NCI-H2029 (cell line): Measurements from ENCODE around the gene FBXL7.

Source experiments
- DNase-seq: peaks from one replicate; lab custom pipeline; 2025; lab: John Stamatoyannopoulos, UW

Gene FBXL7

GRCh38 chr5:15502208-15502607 is 2.2 kb downstream of the FBXL7 start:
- no peak for DNase-seq

- no peak for DNase-seq
These were observed 6.2 kb downstream of the FBXL7 start for GRCh38 chr5:15506146-15506545.

GRCh38 chr5:15506897-15507296 is 6.9 kb downstream of the FBXL7 start:
- DNase-seq = no peak

- DNase-seq = no peak
These were observed 10.1 kb downstream of the FBXL7 start for GRCh38 chr5:15510092-15510491.

GRCh38 chr5:15510831-15511230 is 10.9 kb downstream of the FBXL7 start:
- DNase-seq = no peak

GRCh38 chr5:15513431-15513830 is 13.5 kb downstream of the FBXL7 start:
- DNase-seq = no peak

- DNase-seq = no peak
These were observed 13.9 kb downstream of the FBXL7 start for GRCh38 chr5:15513911-15514310.

GRCh38 chr5:15515229-15515628 is 15.2 kb downstream of the FBXL7 start:
- DNase-seq = no peak

GRCh38 chr5:15516486-15516885 is 16.5 kb downstream of the FBXL7 start:
- DNase-seq = no peak

GRCh38 chr5:15518786-15519185 is 18.8 kb downstream of the FBXL7 start:
- DNase-seq = no peak

- DNase-seq = no peak
These were observed 20.9 kb downstream of the FBXL7 start for GRCh38 chr5:15520856-15521255.

GRCh38 chr5:15521381-15522186 is 21.6 kb downstream of the FBXL7 start:
- no peak for DNase-seq

- no peak for DNase-seq
These were observed 22.2 kb downstream of the FBXL7 start for GRCh38 chr5:15522187-15522520.

GRCh38 chr5:15524712-15525111 is 24.7 kb downstream of the FBXL7 start:
- DNase-seq = no peak

- DNase-seq = no peak
These were observed 25.8 kb downstream of the FBXL7 start for GRCh38 chr5:15525703-15526275.

- no peak for DNase-seq
These were observed 26.4 kb downstream of the FBXL7 start for GRCh38 chr5:15526413-15526812.

- no peak for DNase-seq
These were observed 28.5 kb downstream of the FBXL7 start for GRCh38 chr5:15528476-15528875.

- DNase-seq = no peak
These were observed 29.0 kb downstream of the FBXL7 start for GRCh38 chr5:15529013-15529412.

- no peak for DNase-seq
These were observed 29.8 kb downstream of the FBXL7 start for GRCh38 chr5:15529821-15530220.

- no peak for DNase-seq
These were observed 33.3 kb downstream of the FBXL7 start for GRCh38 chr5:15533129-15533893.

- DNase-seq = no peak
These were observed 36.0 kb downstream of the FBXL7 start for GRCh38 chr5:15535938-15536337.

GRCh38 chr5:15538516-15538915 is 38.5 kb downstream of the FBXL7 start:
- DNase-seq = no peak

GRCh38 chr5:15539951-15540350 is 40.0 kb downstream of the FBXL7 start:
- no peak for DNase-seq
